Activated CD4-positive, CD25-positive, alpha-beta regulatory T cell treated with anti-CD3 and anti-CD28 coated beads, Interleukin-2, amount 50 U/mL, for 24 hours (primary cell): ENCODE data around the gene FGFR2.

Source experiments
- ATAC-seq, 2 donors: fragments of 150-1000 bp; cut with Tn5 transposase; one replicate each; pipeline ENCODE4 v1.10.0; 2021; ENCODE audit warnings: mild to moderate bottlenecking in 1 of 2, moderate library complexity in 1 of 2

FGFR2 gene

GRCh38 chr10:121551210-121551885 lies 46.9 kb downstream of the FGFR2 start:
- no peak for ATAC-seq

DNA sequence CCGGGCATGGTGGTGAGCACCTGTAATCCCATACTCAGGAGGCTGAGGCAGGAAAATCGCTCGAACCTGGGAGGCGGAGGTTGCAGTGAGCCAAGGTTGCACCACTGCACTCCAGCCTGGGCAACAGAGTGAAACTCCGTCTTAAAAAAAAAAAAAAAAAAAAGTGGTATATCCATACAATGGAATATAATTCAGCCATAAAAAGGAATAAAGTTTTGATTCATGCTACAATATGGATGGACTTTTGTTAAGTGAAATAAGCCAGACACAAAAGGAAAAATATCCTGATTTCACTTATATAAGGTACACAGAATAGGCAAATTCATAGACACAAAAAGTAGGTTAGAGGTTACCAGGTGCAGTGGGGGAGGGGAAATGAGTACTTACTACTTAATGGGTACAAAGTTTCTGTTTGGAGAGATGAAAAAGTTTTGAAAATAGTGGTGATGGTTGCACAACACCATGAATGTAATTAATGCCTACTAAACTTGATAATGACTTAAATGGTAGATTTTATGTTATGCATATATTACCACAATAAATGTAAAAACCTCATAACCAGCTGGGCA lies 53.9 kb downstream of the FGFR2 start:
- ATAC-seq = no peak

- no peak for ATAC-seq
Measured at GRCh38 chr10:121543545-121543944, 54.7 kb downstream of the FGFR2 start.

- no peak for ATAC-seq
Measured at GRCh38 chr10:121541450-121542120, 56.7 kb downstream of the FGFR2 start.

DNA sequence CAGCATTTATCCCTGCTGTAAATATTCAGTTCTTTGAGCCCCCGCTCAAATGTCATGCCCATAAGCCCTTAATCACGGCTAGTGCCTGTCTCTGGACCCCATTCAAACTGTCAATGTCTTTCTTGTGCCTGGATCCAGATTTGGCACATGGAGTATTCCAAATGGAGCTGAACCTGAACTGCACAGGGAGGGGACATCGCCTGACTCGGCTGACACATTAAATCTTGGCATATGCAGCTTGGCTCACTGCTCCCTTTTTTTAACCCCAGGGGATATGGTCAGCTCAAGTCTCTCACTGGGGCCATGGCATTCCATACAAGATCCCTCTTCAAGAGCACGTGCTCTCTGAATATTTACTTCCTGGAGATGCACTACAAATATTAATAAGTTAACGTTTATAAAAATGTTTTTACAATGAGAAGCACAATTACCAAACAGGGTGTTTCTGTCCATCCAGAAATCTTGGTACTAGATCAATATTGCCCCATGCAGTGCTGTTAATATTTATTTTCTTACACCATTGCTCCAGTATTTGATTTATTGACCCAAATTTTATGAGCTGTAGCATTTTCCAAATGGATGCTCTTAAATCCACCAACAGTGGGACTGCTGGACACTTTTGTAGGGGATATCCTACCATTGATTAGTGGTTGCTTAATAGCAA lies 57.4 kb downstream of the FGFR2 start:
- no peak for ATAC-seq

- ATAC-seq = no peak
Measured at GRCh38 chr10:121539786-121540185, 58.5 kb downstream of the FGFR2 start.

DNA sequence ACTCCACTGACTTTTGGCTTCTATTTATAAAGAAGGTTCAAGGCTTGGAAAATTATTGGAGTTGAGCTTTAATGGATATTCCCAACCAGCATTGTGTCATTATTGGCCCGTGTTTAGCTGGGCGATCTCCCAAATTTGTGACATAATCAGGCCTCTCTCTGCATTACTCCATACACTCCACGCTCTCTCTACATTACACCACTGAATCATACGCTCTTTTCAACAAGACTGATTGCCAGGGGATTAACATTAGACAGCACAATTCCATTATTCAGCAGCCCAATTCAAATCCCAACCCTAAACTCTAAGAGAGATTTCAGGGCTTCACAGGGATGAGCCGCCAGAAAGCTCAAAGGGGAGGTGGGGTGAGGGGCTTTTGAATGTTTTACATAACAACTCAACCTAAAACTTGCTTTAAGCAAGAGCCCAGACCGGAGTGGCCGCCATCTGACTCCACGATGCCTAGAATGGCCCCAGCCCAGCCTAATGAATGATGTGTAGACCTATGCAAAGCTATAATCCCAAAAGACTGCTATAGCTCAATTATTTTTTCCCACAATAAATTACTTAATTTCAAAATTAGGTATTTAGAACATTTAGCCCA lies 61.8 kb downstream of the FGFR2 start:
- ATAC-seq = no peak

DNA sequence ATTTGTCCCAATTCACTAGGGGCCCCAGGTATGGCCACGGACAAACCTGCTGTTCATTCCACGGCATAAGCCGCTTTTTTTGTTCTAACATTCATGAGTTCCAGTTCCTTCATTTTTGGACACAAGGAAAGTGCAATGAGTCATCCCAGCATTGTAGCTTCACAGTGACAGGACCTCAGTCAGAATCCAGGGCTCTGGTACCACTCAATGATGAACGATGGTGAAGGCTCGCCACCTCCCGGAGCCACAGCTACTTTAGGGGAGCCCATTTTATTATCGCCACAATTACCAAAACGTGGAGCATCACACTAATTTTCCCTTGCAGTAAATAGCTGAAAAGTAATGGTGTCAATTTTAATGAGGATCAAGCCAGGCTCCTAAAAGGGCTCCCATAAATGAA lies 62.9 kb downstream of the FGFR2 start:
- no peak for ATAC-seq

DNA sequence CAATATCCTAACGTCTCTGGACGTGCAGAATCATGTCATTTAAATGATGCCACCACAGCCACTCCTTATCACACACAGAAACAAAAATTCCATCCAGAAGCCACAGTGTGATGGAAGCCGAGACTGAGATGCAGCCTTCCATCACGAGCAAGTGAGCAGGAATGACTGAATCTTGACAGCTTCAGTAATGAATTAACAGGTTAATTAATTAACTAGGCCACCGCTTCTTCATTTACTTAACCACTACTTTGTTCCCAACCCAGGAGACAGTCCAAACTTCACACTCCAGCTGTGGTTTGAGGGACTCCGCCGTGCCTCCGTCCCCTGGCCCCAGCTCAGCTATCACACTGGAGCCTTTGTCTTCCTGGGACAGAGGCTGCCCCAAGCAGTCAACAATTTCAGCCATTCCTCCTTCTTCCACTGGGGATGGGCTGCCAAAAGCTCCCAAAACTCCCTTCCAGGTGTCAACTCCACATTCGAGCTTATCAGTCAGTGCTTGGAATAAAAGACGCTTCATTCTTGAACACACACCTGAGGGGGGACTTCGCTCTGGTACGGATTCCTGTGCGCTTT lies 65.9 kb downstream of the FGFR2 start:
- ATAC-seq = no peak

DNA sequence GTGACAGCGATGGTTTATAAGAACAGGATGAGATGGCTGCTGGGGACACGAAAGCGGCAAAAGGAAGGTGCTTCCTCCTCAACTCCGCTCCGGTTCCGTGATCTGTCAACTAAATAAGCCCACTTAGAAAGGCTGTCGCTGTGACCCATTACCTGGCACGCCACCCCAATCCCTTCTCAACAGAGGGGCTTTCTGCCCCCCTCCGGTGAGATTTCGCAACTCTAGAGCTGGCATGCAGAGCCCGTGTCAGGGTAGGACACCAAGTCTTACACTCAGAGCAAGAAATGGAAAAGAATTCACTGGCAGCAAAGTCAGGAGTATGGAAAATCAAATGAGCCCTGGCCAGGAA lies 66.4 kb downstream of the FGFR2 start:
- no peak for ATAC-seq

- no peak for ATAC-seq
Measured at GRCh38 chr10:121531076-121531829, 67.0 kb downstream of the FGFR2 start.

GRCh38 chr10:121530481-121531075 lies 67.7 kb downstream of the FGFR2 start:
- ATAC-seq = no peak

- no peak for ATAC-seq
Measured at GRCh38 chr10:121527690-121528089, 70.6 kb downstream of the FGFR2 start.

DNA sequence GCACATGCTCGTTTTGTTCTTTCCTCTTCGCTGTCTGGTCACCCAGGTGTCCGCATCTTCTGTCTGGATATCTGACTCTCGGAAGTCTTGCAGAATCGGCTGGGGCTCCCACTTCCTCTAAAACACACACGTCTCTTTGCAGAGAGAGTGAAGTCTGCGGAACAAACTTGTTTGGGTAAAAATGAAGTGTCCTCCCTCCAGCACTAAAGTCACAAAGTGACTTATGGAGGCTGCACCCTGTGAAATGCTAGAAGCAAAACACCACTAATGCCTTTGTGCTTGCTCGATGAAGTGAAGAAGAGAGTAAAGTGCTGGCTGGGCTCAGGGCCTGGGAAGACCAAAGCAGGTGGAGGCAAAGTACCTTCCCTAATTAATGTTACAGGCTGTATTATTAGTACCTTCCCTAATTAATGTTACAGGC lies 71.4 kb downstream of the FGFR2 start:
- no peak for ATAC-seq

- no peak for ATAC-seq
Measured at GRCh38 chr10:121526135-121526790, 72.0 kb downstream of the FGFR2 start.

DNA sequence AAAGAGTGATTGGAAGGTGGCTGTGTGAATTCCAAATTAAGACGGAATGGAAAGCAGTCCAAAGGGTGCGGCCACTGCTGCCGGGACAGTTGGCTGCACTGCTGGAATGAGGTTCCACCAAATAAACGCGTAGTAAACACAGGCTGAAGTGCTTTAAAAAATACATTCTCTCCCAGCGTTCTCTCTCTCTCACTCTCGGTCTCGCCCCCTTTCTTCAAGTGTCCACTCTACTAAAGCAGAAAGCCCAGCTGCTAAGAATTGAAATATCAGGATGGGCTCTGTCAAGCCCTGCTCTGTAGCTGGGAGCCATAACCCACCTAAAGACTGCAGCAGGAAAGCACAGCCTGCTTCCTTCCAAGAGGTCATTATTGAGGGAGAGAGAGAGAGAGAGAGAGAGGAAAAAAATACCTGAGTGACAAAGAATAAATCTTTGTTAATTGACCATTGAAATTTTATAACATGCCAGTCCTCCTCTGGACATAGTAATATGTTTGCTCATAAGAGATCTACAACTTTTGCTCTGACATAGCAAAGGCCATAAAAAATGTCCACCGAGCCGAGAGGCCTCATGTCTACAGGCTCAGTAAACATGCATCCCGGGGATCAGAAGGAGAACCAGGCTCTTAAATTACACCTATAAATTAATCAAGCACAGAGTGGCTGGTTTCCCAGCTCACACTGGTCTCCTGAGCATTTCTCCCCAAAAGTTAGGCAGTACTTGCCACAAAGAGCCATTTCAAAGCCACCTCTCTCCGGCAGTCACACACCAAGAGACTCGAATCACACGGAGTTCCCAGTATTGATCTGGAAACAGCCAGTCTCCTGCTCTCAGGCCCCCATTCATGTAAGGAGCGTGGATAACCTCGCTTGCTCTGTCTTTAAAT lies 72.8 kb downstream of the FGFR2 start:
- ATAC-seq = no peak

GRCh38 chr10:121524157-121524817 lies 74.0 kb downstream of the FGFR2 start:
- ATAC-seq = no peak

- ATAC-seq = no peak
Measured at GRCh38 chr10:121522831-121523230, 75.4 kb downstream of the FGFR2 start.

DNA sequence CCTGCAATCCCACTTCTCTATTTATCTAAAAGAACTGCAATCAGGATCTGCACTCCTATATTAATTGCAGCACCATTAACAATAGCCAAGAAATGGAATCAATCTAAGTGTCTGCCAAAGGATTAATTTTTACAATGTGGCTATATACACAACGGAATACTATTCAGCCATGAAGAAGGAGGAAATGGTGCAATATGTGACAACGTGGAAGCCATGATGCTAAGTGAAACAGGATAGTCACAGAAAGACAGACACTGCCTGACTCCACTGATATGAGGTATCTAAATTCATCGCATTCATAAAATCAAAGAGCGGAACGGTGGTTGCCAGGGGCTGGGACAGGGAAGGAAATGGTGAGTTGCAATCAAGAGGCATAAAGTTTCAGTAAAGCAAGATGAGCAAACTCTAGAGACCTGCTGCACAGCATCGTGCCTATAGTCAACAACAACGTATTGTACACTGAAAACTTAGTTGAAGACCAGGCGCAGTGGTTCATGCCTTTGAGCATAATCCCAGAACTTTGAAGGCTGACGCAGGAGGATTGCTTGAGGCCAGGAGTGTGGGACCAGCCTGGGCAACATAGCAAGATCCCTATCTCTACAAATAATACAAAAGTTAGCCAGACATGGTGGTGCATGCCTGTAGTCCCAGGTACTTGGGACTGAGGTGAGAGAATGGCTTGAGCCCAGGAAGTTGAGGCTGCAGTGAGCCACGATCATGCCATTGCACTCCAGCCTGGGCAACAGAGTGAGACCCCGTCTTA lies 76.3 kb downstream of the FGFR2 start:
- ATAC-seq = no peak
